ENCODE measurements around the gene AOPEP. TPM values are rescaled to one million over a fixed set of nuclear protein-coding genes. Genes with fewer than 3 reads are reported as not detected.

Gene AOPEP
- polyA plus RNA-seq, 2 of the 4 experiments (the other 2 are of a cell fraction), result 226 to 266 TPM

DNA sequence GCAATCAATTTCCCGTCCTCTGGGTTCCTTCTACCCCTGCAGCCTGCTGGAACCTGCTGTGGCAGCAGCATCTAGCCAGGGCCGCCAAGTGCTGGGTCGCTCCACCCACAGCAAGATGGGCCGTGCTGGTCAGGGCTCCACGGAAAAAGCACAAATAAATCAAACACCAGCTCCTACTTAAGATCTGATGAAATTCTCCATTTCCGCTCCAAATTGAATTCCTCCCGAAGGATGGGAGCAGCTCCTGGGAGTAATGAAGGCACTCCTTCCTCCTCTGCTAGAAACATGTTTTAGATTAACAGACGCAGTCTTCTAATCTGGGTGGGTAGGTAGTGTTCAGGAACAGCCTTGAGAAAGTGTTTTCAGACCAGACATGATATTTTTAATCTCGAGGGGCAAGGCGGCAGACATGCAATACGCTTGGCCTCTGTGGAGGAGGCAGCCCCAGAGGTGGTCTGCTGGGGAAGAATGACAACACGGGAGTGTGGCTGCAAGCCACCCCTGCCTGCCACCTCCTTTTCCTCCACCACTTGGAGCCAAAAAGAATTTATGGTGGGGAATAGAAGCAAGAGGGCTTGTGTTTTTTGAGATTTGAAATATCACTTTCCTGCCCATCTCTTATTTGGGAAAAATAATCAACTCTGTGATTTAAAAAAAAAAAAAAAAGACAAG lies 194.1 kb downstream of the AOPEP start:
- FAIRE-seq (peak; percentile 54), ATAC-seq (peak; percentile 68 to 70), DNase-seq (ENCODE audit: low read depth in 1 of 2, low spot score in 1 of 2) (peak in 1 of 2 experiments; percentile 89)
- peak overlapping the region; percentile 27; the same call in 2 of the 3 replicates for H3K4me3 ChIP-seq
- peak overlapping the region; percentile 97 to 99 for H3K27ac ChIP-seq
- H3K9me3 ChIP-seq, result no peaks in the 10 kb centered on the region
- H3K4me2 ChIP-seq, result peak overlapping the region; percentile 84
- WGBS (ENCODE audit: missing lambda C conversion rate), result under 1% methylated on average over 12 of the region's 12 CpGs
- peaks cover 93% of the 10 kb centered on the region for H3K4me1 ChIP-seq
- CTCF ChIA-PET, result interaction anchor here (0.6 to 10.0 kb wide), 7 partner anchors 43 to 152 kb away, joined by 3 to 64 read pairs (median 3); no protein-coding TSS in a partner anchor
- POLR2A ChIA-PET, result interaction anchor here (0.7 to 4.7 kb wide), 16 partner anchors 12 to 137 kb away, joined by 3 to 63 read pairs (median 4); no protein-coding TSS in a partner anchor
- TF ChIP-seq HDAC2 (IDR thresholded peaks at IDR 0.05) (no peak), POLR2A (IDR thresholded peaks at IDR 0.05; ENCODE audit: low read length) (peak; percentile 12; the same call in 1 of the 2 replicates), FOSL2 (IDR thresholded peaks at IDR 0.05) (no peak), FOSL2 (CRISPR knock-in tag; IDR thresholded peaks at IDR 0.05) (no peak), BHLHE40 (IDR thresholded peaks at IDR 0.05; ENCODE audit: low read depth, low read length) (no peak), RAD21 (conservative IDR thresholded peaks at IDR 0.05 in 1 of 2, IDR thresholded peaks at IDR 0.05 in 1 of 2) (no peak), RNF2 (IDR thresholded peaks at IDR 0.05; ENCODE audit: borderline replicate concordance, low read depth) (no peak), HEYL (CRISPR knock-in tag; IDR thresholded peaks at IDR 0.05) (peak; percentile 78), RARB (CRISPR knock-in tag; IDR thresholded peaks at IDR 0.05) (no peak), TP53 (CRISPR knock-in tag; IDR thresholded peaks at IDR 0.05) (no peak), MYC (IDR thresholded peaks at IDR 0.05; ENCODE audit: borderline replicate concordance, low read length) (no peak), EHF (CRISPR knock-in tag; IDR thresholded peaks at IDR 0.05) (peak; percentile 85; the same call in 1 of the 2 replicates), EHMT2 (IDR thresholded peaks at IDR 0.05; ENCODE audit: low read depth) (no peak), JUN (IDR thresholded peaks at IDR 0.05) (peak in 1 of 2 experiments; percentile 38; a peak in 3 of 5 replicates), NPAS2 (CRISPR knock-in tag; IDR thresholded peaks at IDR 0.05; ENCODE audit: borderline replicate concordance) (no peak), ZSCAN20 (CRISPR knock-in tag; IDR thresholded peaks at IDR 0.05) (peak; percentile 60; the same call in 1 of the 2 replicates), ESRRA (IDR thresholded peaks at IDR 0.05; ENCODE audit: borderline replicate concordance, low read length) (no peak), ZNF302 (CRISPR knock-in tag; IDR thresholded peaks at IDR 0.05) (0 out of 2 replicates have a peak, but pooled peaks have one; percentile 21), NFE2L2 (conservative IDR thresholded peaks at IDR 0.05; ENCODE audit: low read length) (no peak), PHF8 (IDR thresholded peaks at IDR 0.05; ENCODE audit: borderline replicate concordance, low read depth) (no peak), TFCP2L1 (CRISPR knock-in tag; IDR thresholded peaks at IDR 0.05) (peak; percentile 84), FOXS1 (CRISPR knock-in tag; IDR thresholded peaks at IDR 0.05) (no peak), JUNB (IDR thresholded peaks at IDR 0.05) (no peak), ZFP36 (IDR thresholded peaks at IDR 0.05; ENCODE audit: borderline replicate concordance, partially characterized antibody) (no peak), NR3C1 (IDR thresholded peaks at IDR 0.05) (no peak), SMC3 (IDR thresholded peaks at IDR 0.05) (peak; percentile 22; the same call in 1 of the 3 replicates), SREBF2 (IDR thresholded peaks at IDR 0.05) (no peak), EP300 (IDR thresholded peaks at IDR 0.05) (no peak), RCOR1 (IDR thresholded peaks at IDR 0.05; ENCODE audit: low read depth, low read length) (no peak)
- TF ChIP-seq, protein P1, sequence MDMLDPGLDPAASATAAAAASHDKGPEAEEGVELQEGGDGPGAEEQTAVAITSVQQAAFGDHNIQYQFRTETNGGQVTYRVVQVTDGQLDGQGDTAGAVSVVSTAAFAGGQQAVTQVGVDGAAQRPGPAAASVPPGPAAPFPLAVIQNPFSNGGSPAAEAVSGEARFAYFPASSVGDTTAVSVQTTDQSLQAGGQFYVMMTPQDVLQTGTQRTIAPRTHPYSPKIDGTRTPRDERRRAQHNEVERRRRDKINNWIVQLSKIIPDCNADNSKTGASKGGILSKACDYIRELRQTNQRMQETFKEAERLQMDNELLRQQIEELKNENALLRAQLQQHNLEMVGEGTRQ (IDR thresholded peaks at IDR 0.05), result no peak
- TF ChIP-seq, protein P2, sequence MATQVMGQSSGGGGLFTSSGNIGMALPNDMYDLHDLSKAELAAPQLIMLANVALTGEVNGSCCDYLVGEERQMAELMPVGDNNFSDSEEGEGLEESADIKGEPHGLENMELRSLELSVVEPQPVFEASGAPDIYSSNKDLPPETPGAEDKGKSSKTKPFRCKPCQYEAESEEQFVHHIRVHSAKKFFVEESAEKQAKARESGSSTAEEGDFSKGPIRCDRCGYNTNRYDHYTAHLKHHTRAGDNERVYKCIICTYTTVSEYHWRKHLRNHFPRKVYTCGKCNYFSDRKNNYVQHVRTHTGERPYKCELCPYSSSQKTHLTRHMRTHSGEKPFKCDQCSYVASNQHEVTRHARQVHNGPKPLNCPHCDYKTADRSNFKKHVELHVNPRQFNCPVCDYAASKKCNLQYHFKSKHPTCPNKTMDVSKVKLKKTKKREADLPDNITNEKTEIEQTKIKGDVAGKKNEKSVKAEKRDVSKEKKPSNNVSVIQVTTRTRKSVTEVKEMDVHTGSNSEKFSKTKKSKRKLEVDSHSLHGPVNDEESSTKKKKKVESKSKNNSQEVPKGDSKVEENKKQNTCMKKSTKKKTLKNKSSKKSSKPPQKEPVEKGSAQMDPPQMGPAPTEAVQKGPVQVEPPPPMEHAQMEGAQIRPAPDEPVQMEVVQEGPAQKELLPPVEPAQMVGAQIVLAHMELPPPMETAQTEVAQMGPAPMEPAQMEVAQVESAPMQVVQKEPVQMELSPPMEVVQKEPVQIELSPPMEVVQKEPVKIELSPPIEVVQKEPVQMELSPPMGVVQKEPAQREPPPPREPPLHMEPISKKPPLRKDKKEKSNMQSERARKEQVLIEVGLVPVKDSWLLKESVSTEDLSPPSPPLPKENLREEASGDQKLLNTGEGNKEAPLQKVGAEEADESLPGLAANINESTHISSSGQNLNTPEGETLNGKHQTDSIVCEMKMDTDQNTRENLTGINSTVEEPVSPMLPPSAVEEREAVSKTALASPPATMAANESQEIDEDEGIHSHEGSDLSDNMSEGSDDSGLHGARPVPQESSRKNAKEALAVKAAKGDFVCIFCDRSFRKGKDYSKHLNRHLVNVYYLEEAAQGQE (IDR thresholded peaks at IDR 0.05), result no peak
- TF ChIP-seq, protein P3, sequence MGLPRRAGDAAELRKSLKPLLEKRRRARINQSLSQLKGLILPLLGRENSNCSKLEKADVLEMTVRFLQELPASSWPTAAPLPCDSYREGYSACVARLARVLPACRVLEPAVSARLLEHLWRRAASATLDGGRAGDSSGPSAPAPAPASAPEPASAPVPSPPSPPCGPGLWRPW (IDR thresholded peaks at IDR 0.05), result no peak
- TF ChIP-seq, protein P4, sequence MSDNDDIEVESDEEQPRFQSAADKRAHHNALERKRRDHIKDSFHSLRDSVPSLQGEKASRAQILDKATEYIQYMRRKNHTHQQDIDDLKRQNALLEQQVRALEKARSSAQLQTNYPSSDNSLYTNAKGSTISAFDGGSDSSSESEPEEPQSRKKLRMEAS (IDR thresholded peaks at IDR 0.05), result no peak
- TF ChIP-seq, protein P5, sequence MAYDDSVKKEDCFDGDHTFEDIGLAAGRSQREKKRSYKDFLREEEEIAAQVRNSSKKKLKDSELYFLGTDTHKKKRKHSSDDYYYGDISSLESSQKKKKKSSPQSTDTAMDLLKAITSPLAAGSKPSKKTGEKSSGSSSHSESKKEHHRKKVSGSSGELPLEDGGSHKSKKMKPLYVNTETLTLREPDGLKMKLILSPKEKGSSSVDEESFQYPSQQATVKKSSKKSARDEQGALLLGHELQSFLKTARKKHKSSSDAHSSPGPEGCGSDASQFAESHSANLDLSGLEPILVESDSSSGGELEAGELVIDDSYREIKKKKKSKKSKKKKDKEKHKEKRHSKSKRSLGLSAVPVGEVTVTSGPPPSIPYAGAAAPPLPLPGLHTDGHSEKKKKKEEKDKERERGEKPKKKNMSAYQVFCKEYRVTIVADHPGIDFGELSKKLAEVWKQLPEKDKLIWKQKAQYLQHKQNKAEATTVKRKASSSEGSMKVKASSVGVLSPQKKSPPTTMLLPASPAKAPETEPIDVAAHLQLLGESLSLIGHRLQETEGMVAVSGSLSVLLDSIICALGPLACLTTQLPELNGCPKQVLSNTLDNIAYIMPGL (CRISPR knock-in tag; IDR thresholded peaks at IDR 0.05; ENCODE audit: borderline replicate concordance), result no peak
- TF ChIP-seq, protein P6, sequence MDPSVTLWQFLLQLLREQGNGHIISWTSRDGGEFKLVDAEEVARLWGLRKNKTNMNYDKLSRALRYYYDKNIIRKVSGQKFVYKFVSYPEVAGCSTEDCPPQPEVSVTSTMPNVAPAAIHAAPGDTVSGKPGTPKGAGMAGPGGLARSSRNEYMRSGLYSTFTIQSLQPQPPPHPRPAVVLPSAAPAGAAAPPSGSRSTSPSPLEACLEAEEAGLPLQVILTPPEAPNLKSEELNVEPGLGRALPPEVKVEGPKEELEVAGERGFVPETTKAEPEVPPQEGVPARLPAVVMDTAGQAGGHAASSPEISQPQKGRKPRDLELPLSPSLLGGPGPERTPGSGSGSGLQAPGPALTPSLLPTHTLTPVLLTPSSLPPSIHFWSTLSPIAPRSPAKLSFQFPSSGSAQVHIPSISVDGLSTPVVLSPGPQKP (IDR thresholded peaks at IDR 0.05; ENCODE audit: low read depth, low read length), result no peak
